Activated T-cell treated with anti-CD3 and anti-CD28 coated beads for 4 hours (primary cell): ENCODE results near the gene NUDT5.
"Not testable (repeated sequence)": the region's sequence is repeated elsewhere in the genome, so short reads cannot be mapped to it uniquely, and the experiment has no call there.

Experiments used
- DNase-seq: peaks from one replicate; pipeline ENCODE4 v3.0.0-alpha.2; 2020

The NUDT5 gene

DNA sequence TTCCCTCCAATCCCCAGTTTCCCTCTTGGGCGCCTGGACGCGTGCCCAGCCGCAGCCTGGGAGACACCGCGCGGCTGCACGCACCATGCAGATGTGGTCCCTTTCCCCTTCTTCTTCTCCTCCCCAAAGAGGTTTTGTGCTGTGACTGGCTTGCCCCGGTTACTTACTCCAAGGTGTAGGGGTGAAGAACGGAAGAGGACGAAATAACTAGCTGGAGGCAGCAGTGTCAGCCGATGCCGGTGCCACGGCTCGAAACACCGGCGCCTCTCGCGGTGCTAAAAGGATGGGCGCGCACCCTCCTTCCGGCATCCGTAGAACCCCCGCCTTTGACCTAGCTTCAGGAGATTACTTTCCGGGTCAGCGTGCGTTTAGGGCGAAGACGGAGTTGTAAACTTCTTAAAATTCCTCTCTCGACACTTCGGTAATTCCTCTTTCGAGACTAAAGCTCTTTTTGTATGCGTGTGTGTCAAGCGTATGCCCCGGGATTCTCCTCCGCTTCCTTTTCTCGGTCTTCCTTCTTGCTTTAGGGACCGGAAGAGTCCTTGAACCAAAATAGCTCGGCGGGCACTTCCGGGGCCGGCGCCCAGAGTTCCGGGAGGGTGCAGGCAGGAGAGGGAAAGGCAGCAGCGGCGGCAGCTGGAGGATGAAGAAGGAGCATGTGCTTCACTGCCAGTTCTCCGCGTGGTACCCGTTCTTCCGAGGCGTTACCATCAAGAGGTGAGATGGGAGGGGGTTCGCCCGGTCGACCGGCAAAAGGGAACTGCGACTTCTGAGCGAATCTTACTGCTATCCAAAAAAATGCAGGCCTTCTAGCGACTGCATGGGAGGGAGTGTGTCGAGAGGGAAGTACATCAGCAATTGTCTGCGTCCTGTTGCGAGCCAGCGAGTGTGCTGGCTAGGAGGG is at the start of gene NUDT5, which contains the start of gene CDC123:
Gene NUDT5 (minus strand): TSS at position 289 of the 904 bp plus-strand sequence. CDS start 9,600 bp downstream, outside the sequence.
Gene CDC123 (plus strand): TSS at position 586 of the 904 bp plus-strand sequence. CDS start 58 bp downstream, at position 644.
- peak; percentile 76 for DNase-seq

- DNase-seq, result no peak
These were observed 48.4 kb upstream of the NUDT5 start for GRCh38 chr10:12243864-12244620.

DNA sequence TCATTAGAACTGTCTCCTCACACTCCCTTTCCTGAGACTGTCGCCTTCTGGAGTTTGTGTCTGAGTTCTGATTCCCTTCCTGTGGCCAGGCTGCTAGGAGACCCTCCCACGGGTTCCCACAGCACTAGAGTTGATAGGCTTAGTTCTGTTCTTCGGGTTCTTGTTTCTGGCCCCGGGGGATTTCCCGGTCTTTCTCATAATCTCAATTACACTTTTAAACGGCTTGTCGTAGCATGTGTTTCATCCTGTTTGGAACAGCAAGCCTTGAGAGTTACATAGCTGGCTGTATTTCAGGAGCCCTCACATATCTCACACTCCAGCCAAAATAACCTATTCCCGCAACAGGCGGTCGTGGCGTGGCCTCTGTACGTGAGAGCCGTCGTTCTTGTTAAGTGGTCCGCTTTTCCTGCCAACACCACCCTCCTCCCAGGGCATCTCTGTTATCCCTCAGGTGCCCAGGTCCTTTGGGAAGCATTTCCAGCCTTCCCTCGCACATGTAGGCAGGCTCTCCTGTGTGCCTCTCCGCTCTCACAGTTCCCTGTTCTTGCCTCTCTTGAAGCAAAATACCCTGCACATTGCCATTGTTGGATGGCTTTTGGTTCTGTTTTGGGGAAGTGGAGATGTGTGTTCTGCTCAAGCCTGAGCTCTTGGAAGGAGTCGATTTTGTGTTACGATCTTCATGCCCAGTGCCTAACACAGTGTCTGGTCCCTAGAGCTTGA is 46.3 kb upstream of the NUDT5 start:
- no peak for DNase-seq

DNA sequence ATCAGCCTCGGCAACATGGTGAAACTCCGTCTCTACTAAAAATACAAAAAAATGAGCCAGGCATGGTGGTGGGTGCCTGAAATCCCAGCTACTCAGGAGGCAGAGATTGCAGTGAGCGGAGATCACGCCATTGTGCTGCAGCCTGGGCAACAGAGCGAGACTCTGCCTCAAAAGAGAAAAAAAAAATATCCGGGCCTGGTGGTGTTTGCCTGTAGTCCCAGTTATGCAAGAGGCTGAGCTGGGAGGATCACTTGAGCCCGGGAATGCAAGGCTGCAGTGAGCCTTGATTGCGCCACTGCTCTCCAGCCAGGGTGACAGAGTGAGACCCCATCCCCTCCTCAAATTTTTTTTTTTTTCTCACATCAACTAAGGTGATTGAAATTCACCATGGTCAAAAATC is 43.1 kb upstream of the NUDT5 start:
- no peak for DNase-seq

DNA sequence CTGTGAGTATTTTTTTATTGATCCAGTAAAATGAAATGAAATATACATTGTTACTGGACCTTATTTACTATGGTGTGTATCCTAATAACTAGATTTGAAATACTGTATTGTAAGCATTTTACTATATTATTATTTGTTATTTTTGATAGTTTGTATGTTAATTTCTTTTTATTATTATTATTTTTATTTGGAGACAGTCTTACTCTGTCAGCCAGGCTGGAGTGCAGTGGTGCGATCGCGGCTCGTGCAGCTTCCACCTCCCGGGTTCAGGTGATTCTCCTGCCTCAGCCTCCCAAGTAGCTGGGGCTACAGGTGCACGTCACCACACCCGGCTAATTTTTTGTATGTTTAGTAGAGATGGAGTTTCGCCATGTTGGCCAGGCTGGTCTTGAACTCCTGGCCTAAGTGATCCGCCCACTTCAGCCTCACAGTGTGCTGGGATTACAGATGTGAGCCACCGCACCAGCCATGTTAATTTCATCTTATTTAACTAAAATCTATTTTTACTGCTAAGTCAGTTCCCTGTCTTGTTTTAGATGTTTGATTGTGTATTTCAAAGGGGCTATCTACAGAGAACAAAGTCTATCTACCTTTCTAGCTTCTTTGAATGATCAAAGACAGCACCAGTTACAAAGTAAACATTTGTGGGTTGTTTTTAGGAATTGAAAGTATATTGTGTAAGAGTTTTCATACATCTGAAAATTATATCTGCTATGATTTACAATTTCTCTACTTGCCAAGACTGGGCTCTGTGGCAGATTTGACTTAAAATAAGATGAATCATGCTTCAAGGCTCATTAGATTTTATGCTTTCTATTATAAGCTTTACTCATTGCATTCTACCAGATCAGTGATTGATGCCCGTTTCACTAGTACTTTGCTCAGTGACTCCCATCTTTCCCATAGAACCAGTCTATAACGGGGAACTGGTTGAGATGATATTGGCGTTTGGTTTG is 41.9 kb upstream of the NUDT5 start:
- no peak for DNase-seq

DNA sequence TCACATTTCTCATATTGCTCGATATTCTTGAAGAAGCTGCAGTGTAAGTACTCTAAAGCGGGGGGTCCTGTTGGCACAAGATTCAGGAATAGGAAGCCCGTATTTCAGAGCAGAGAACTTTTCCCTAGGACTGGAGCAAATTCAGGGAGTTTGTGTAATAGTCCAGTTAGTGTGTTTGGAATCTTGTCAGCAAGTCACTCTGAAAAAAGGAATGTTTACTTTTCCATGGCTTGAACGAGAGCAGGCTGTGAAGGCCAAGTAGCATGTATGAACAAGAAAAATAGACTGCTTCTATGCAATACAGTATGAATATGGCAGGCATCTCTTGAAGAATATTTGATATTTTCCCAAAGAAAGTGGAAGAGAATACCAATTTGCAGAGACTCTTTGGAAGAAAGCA is 40.1 kb upstream of the NUDT5 start:
- DNase-seq, result no peak

- no peak for DNase-seq
These were observed 39.5 kb upstream of the NUDT5 start for GRCh38 chr10:12235116-12235694.

- not testable (repeated sequence) for DNase-seq
These were observed 39.0 kb upstream of the NUDT5 start for GRCh38 chr10:12234687-12235086.

- no peak for DNase-seq
These were observed 33.2 kb upstream of the NUDT5 start for GRCh38 chr10:12228851-12229250.

DNA sequence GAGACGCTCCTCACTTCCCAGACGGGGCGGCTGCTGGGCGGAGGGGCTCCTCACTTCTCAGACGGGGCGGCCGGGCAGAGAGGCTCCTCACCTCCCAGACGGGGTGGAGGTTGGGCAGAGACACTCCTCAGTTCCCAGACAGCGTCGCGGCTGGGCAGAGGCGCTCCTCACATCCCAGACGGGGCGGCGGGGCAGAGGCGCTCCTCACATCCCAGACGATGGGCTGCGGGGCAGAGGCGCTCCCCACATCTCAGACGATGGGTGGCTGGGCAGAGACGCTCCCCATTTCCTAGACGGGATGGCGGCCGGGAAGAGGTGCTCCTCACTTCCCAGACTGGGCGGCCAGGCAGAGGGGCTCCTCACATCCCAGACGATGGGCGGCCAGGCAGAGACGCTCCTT is 30.7 kb upstream of the NUDT5 start:
- DNase-seq, result not testable (repeated sequence)

GRCh38 chr10:12225444-12225843 is 29.8 kb upstream of the NUDT5 start:
- no peak for DNase-seq

GRCh38 chr10:12221323-12222298 is 25.9 kb upstream of the NUDT5 start:
- DNase-seq, result no peak

DNA sequence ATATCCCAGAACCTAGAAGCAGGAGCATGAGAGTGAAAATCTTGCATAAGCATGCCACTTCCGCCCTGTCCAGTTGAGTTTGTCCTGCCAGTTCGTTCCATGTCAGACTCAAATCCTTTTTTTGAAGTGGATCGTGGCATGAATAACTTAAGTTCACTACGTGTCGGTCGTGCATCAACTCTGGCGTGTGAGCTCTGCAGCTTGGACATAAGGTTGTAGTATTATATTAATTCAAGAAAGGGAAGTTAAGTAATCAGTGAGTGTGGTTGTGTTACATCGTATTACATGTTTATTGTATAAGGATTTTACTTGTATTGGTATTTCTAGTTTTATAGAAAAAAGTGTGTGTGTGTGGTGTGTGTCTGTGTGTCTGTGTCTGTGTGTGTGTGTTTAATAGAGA is 23.3 kb upstream of the NUDT5 start:
- DNase-seq, result no peak

DNA sequence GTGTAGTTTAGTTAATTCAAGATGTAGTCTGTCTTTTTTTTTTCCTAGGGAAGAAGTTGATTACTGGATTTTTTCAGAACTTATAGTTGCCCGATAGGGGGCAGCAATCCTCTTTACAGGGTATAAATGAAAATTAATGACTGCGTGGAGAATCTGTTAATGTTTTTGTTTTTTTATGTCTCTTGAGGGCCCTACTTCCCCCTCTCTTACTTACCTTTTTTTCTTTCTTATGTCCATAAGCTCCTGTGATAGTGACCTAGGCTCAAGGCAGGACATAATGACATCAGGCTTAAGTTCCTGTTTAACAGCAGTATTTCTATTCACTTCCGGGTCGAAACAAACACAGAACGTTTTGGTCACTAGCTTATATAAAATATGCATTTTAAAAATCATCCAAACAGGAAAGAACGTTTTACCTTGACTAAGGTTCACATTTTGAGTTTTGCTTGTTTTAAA is 19.1 kb upstream of the NUDT5 start:
- DNase-seq, result peak; percentile 30

DNA sequence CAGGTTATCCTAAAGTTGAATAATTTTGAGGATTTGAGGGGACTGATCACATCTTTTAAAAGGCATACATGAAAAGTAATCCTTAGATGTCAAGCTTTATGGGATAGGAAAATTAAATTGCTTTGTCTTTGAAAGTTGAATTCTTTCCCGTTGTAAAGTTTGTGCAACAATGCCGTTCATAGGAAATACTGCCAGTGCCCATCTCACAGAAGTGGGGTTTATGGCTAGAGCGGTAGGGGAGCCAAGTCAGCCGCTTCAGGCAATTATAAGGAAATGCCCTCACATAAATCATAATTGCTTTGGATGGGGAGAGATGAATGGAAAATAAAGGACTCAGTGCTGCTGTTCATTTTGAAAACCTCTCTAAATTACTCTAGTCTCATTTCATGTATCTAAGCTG is 18.4 kb upstream of the NUDT5 start:
- no peak for DNase-seq

- DNase-seq, result no peak
These were observed 17.9 kb upstream of the NUDT5 start for GRCh38 chr10:12213621-12214020.

GRCh38 chr10:12212454-12212853 is 16.8 kb upstream of the NUDT5 start:
- DNase-seq, result no peak

DNA sequence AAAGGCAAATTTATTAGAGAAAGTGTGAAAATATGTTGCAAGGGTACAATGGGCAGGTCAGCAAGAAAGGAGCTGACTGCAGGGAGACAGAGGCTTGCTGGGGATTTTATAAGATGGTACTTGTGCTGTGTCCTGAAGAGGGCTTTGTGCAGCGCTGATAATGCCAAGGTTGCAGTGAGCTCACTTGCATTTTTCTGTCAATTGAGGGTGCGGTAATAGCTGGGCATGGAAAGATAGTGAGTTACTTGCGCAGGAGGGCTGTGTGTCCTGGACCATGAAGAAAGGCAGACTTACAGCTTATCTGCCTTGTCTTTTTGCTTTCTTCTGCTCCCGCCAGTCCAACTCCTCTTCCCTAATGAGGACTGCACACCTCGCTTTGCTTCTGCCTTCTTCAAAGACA is 12.8 kb upstream of the NUDT5 start:
- no peak for DNase-seq

GRCh38 chr10:12207114-12207513 is 11.4 kb upstream of the NUDT5 start:
- no peak for DNase-seq

DNA sequence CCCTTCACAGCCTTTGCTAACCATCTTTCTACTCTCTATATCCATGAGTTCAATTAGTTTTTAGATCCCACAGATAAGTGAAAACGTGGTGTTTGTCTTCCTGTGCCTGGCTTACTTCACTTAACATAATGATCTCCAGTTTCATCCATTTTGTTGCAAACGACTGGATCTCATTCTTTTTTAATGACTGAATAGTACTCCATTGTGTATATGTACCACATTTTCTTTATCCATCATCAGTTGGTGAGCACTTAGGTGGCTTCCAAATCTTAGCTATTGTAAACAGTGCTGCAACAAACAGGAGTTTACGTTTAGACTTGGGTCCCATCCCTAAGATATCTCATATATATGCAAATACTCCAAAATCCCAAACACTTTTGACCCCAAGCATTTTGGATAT is 9.4 kb upstream of the NUDT5 start:
- DNase-seq, result no peak
